Measurements from ENCODE around the gene DARS1.
"Not testable (repeated sequence)": the region's sequence is repeated elsewhere in the genome, so short reads cannot be mapped to it uniquely, and the experiment has no call there.

The DARS1 gene

GRCh38 chr2:135945526-135945925 is 39.9 kb downstream of the DARS1 start:
- DNase-seq (ENCODE audit: low read depth): no peak

DNA sequence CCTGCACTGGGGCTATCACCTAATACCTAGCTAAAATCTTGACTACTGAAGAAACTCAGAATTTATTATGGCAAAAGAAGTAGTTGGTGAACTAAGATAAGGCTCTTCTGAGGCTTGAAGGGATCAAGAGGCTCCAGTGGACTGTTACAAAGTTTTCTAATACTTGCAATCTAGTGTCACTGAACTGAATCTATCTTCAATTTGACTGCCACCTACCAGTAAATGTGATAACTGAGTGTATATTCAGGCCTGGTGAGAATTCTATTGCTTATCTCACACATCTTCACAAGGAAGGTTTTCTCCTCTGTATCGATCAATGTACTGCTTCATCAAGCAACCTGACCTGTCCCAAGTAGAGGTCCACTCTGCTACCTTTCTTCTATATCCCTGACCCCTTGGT is 40.8 kb downstream of the DARS1 start:
- DNase-seq (ENCODE audit: low read depth): no peak

DNA sequence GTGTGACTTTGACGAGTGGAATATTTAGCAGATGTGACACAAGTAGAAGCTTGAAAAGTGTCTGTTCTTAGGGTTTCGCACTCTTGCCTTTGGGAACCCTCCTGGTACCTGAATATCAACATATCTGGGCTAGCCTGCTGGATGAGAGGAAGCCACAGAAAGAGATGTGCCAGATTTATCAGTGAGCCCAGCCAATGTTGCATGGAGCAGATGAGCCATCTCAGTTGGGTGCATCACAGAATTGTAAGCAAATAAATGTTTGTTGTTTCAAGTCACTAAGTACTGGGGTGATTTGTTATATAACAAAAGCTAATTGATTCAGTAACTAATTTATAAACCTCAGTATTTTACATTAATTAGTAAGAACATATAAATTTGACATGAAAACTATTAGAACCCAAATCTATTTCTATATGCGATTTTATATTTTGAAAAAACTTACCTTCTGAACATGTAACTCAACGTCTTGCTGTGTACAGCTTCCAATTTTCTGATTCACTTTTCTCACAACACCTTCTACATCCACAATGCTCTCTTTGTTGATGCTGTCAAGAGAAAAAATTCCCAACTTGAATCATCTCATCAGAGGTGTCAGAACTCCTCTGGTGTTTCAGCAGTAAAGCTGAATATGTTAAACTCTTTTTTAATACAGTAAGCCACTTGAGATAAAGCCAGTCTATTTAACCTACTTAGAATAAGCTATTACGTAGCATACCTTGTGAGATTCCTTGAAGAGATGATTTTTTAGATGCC is 42.3 kb downstream of the DARS1 start:
- DNase-seq (ENCODE audit: low read depth): no peak

DNA sequence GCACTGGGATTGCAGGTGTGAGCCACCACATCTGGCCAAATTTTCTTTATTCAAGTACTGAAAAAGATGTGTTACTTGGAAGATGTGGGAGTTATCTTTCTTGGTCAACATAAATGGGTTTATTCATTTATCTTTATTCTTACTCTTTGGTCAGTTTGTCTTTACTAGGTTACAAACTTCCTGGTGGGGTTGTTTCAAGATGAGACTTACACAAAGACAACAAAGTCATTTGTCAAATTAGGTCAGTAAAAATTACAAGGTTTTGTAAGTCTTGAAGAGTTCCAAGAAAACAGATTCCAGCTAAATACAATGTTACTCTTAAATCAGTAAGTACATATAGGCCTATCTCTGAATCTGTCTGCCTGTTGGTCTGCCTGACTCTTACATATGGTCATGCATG is 48.9 kb downstream of the DARS1 start:
- no peak for DNase-seq (ENCODE audit: low read depth)

- no peak for DNase-seq (ENCODE audit: low read depth)
These were observed 49.5 kb downstream of the DARS1 start for GRCh38 chr2:135935914-135936313.

GRCh38 chr2:135931776-135932443 is 53.5 kb downstream of the DARS1 start:
- DNase-seq (ENCODE audit: low read depth): no peak

- no peak for DNase-seq (ENCODE audit: low read depth)
These were observed 58.8 kb downstream of the DARS1 start for GRCh38 chr2:135926605-135927004.

DNA sequence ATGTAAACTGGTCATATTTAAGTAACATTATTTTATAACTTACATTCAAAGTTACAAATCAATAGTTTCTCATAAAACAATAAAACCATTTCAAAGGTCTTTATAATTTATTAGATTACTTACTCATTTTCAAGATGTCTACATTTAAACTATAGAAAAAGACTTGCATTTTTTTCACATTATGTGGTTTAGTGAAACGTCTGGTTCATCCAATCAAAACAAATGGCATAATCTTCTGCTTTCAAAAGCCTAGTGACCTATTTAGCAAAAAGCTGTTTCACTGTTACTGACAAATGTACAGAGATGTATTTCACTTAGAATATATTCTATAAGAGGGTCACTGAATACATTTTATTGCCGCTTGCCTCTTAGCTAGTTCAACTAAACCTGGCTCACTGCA is 59.9 kb downstream of the DARS1 start:
- no peak for DNase-seq (ENCODE audit: low read depth)

DNA sequence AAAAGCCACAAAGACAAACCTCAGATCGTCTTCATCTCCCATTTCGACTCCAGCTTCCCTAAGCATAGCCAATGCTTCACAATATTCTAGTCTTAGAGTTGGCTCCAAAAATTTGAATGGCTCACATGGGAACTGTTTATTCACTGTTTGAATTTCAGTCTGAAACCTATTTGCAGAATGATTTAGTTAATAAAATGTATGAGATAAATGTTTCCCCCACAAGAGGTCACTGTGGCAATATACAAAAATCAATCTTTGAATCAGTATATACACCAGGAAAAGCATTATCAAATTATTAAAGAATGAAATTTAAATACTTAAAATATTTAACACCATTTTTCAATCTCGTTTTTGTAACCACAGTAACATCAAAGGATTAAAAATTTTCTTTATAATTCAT is 69.2 kb downstream of the DARS1 start:
- no peak for DNase-seq (ENCODE audit: low read depth)

- no peak for DNase-seq (ENCODE audit: low read depth)
These were observed 70.9 kb downstream of the DARS1 start for GRCh38 chr2:135914485-135914884.

DNA sequence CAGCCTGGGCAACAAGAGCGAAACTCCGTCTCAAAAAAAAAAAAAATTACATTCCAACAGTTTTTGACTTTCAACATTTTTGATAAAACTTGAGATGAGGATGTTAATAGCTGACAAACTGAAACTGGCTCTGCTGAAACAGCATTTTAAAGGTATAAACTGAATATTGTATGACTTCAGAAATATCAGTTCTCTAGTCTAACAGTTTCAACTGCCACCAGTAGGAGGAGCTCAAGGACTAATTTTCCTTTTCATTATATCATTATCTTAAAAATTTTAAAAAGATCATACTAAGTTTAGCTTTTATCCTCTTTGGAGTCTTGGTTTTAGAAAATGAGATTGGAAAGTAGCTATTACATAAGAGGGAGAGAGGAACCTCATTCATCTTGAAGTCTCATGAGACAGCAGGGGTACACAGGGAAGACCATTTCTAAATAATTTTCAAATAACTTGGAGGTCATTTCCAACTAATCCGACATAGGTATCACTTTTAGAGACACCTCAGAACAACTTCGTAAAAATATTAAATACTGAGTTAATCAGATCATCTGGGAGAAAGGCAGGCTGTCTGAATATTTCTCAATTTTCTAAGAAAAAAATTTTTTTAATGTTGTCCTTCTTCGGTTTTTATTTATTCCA is 71.6 kb downstream of the DARS1 start:
- peak; percentile 20 for DNase-seq (ENCODE audit: low read depth)

- no peak for DNase-seq (ENCODE audit: low read depth)
These were observed 75.5 kb downstream of the DARS1 start for GRCh38 chr2:135909976-135910375.

DNA sequence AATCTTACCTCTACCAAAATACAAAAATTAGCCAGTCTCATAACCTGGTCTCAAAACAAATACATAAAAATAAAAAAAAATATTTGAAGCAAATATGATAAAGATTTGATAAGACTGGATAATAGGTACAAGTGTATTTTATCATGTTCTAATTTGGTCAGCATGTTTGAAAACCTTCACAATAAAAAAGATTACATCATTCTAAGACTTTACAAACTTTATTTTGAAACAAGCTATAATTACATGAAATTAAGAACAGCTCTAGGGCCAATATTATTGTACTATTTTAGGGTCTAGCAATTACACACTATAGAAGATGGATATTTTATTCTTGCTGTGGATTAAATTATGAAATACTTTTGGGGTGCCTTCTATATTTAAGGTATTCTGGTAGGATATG is 79.7 kb downstream of the DARS1 start:
- DNase-seq (ENCODE audit: low read depth): no peak

GRCh38 chr2:135904341-135904989 is 81.0 kb downstream of the DARS1 start:
- no peak for DNase-seq (ENCODE audit: low read depth)

- no peak for DNase-seq (ENCODE audit: low read depth)
These were observed 81.8 kb downstream of the DARS1 start for GRCh38 chr2:135903650-135904049.

DNA sequence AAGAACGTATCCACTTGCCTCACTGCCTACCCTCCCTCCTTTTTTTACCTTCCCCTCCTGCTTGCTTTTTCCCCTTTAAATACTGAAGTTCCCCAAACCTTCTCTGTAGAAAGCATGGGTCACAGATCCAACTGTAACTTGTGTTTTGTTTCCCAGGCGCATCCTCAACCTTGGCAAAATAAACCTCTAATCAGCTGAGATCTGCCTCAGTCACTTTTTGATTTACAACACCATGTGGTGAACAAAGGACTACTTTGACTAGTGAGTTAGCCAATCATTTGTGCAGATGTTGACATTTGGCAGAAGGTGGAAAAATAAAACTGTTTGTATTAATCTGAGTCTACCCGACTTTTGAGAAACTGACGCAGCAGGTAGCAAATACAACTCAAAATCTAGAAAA is 85.9 kb downstream of the DARS1 start:
- DNase-seq (ENCODE audit: low read depth): no peak

DNA sequence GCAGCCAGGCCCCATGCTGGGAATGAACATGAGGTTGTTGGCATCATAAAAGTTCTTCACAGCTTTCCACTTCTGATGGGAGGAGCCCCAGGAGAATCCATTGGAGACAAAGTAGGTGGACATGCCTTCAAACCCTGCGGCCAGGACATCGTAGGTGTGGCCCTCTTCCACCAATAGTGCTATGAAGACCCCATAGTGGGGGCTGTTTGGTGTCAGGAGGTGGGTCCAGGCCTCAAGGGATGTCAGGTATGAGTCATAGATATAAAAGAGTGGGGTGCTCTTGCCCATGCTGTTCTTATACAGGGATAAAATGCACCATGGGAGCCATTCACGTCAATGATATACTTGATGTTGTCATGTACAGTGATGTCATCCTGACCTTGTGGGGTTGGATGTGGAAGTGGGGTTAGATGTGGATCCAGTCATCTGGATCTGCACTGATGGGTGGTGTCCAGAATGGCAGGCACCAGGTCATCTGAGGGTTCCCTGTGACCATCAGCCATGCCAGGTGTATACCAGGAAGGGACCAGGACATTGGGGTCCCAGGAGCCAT is 87.1 kb downstream of the DARS1 start:
- DNase-seq (ENCODE audit: low read depth): no peak

GRCh38 chr2:135894930-135895329 is 90.5 kb downstream of the DARS1 start:
- DNase-seq (ENCODE audit: low read depth): no peak

- DNase-seq (ENCODE audit: low read depth): no peak
These were observed 92.0 kb downstream of the DARS1 start for GRCh38 chr2:135893374-135893794.

- DNase-seq (ENCODE audit: low read depth): no peak
These were observed 94.6 kb downstream of the DARS1 start for GRCh38 chr2:135890835-135891234.

DNA sequence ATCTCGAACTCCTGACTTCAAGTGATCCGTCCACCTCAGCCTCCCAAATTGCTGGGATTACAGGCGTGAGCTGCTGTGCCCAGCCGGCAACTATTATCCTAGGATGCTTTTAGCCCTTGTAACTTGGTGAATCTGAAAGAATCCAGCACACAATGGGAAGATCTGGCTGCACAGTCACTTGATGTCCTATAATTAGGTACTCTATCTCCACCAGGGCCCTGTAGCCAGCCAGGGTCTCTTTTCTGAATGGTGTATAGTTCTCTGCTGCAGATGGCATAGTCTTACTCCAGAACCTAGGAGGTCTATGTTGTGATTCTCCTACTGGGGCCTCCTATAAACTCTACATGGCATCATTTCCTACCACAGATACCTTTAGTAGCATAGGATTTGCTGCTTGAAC is 95.3 kb downstream of the DARS1 start:
- no peak for DNase-seq (ENCODE audit: low read depth)

GRCh38 chr2:135888587-135888986 is 96.8 kb downstream of the DARS1 start:
- not testable (repeated sequence) for DNase-seq (ENCODE audit: low read depth)
